ENCODE measurements around the gene SLC6A8.
"Not testable (repeated sequence)": the region's sequence is repeated elsewhere in the genome, so short reads cannot be mapped to it uniquely, and the experiment has no call there.

Gene SLC6A8

GRCh38 chrX:153733651-153734240 lies 46.0 kb downstream of the SLC6A8 start:
- no peak for DNase-seq

- no peak for DNase-seq
Measured at GRCh38 chrX:153734871-153735270, 47.1 kb downstream of the SLC6A8 start.

GRCh38 chrX:153735274-153735673 lies 47.5 kb downstream of the SLC6A8 start:
- no peak for DNase-seq

- DNase-seq, result no peak
Measured at GRCh38 chrX:153736071-153736820, 48.5 kb downstream of the SLC6A8 start.

GRCh38 chrX:153736871-153737441 lies 49.2 kb downstream of the SLC6A8 start:
- DNase-seq, result no peak

GRCh38 chrX:153738056-153738605 lies 50.4 kb downstream of the SLC6A8 start:
- no peak for DNase-seq

GRCh38 chrX:153739754-153740486 lies 52.2 kb downstream of the SLC6A8 start:
- DNase-seq, result no peak

GRCh38 chrX:153740631-153741222 lies 53.0 kb downstream of the SLC6A8 start:
- no peak for DNase-seq

GRCh38 chrX:153741446-153741845 lies 53.7 kb downstream of the SLC6A8 start:
- DNase-seq, result no peak

GRCh38 chrX:153742111-153742510 lies 54.4 kb downstream of the SLC6A8 start:
- DNase-seq, result not testable (repeated sequence)

- not testable (repeated sequence) for DNase-seq
Measured at GRCh38 chrX:153742796-153743467, 55.2 kb downstream of the SLC6A8 start.

- not testable (repeated sequence) for DNase-seq
Measured at GRCh38 chrX:153743468-153744209, 55.9 kb downstream of the SLC6A8 start.

- DNase-seq, result no peak
Measured at GRCh38 chrX:153744210-153745066, 56.7 kb downstream of the SLC6A8 start.

- not testable (repeated sequence) for DNase-seq
Measured at GRCh38 chrX:153745067-153745433, 57.3 kb downstream of the SLC6A8 start.

All from inflammatory macrophage (primary cell).